Spleen (tissue), 11 donors: ENCODE measurements around the gene RTTN. TPM values are rescaled to one million over a fixed set of nuclear protein-coding genes. Genes with fewer than 3 reads are reported as not detected.

Experiments used
- DNase-seq: peaks from one replicate; pipeline ENCODE4 v3.0.0-alpha.2; 2020
- H3K27ac ChIP-seq, 8 donors: fragments of 200-600 bp; sonication (generic) in 7 of 8; 1 replicate in 4 of 8; 2 replicates in 4 of 8; pipeline versions ENCODE4 v1.5.0 to v1.8.0; 2016 to 2021; ENCODE audit warnings: inconsistent platforms in 4 of 8, mild to moderate bottlenecking in 4 of 8, moderate library complexity in 1 of 8
- H3K27me3 ChIP-seq, 7 donors: fragments of 200-600 bp; sonication (generic) in 6 of 7; replicated peaks in 1 of 7; 1 replicate in 4 of 7; 2 replicates in 3 of 7; pipeline versions ENCODE4 v1.5.0 to v1.8.0; 2016 to 2021; ENCODE audit warnings: inconsistent platforms in 3 of 7, mild to moderate bottlenecking in 1 of 7
- H3K36me3 ChIP-seq, 6 donors: fragments of 200-600 bp; sonication (generic) in 5 of 6; 1 replicate in 4 of 6; 2 replicates in 2 of 6; pipeline versions ENCODE4 v1.5.0 to v1.8.0; 2016 to 2021; ENCODE audit warnings: inconsistent platforms in 2 of 6
- H3K4me1 ChIP-seq, 6 donors: fragments of 200-600 bp; sonication (generic) in 5 of 6; 1 replicate in 3 of 6; 2 replicates in 3 of 6; pipeline versions ENCODE4 v1.5.0 to v1.8.0; 2016 to 2021; ENCODE audit warnings: inconsistent platforms in 3 of 6
- H3K4me3 ChIP-seq, 8 donors: fragments of 200-600 bp; sonication (generic) in 7 of 8; 1 replicate in 4 of 8; 2 replicates in 4 of 8; pipeline versions ENCODE4 v1.5.0 to v1.8.0; 2016 to 2021; ENCODE audit warnings: inconsistent platforms in 4 of 8, mild to moderate bottlenecking in 4 of 8, moderate library complexity in 2 of 8
- H3K9me3 ChIP-seq, 8 donors: fragments of 200-600 bp; sonication (generic) in 7 of 8; 1 replicate in 4 of 8; 2 replicates in 4 of 8; pipeline versions ENCODE4 v1.5.0 to v1.8.0; 2016 to 2021; ENCODE audit warnings: inconsistent platforms in 4 of 8
- CTCF ChIP-seq, 11 experiments: fragments of 200-600 bp in 7 of 11; fragments of 450-650 bp in 4 of 11; sonication (generic) in 4 of 11; IDR thresholded peaks in 8 of 11; conservative IDR thresholded peaks in 3 of 11; 1 replicate in 7 of 11; 2 replicates in 4 of 11; pipeline versions ENCODE4 v1.4.0 to v1.8.0; 2016 to 2021; ENCODE audit warnings: antibody characterized with exemption in 11 of 11, inconsistent platforms in 4 of 11, mild to moderate bottlenecking in 1 of 11
- POLR2A ChIP-seq, 3 donors: fragments of 450-650 bp; IDR thresholded peaks; one replicate each; pipeline ENCODE4 v1.5.1; 2017; ENCODE audit warnings: antibody characterized with exemption in 3 of 3, mild to moderate bottlenecking in 1 of 3
- POLR2AphosphoS5 ChIP-seq, 3 donors: sonication (generic); formaldehyde crosslinking; IDR thresholded peaks; one replicate each; pipeline ENCODE4 v1.5.1; 2017; ENCODE audit warnings: antibody characterized with exemption in 3 of 3
- WGBS, 5 donors: extraction: QIAGEN DNeasy Blood & Tissue Kit in 3 of 5; methylation state at CpG; one replicate each; pipeline versions ENCODE4 v1.1.5 to v1.1.7; 2013 to 2018; 5-methylcytosine and 5-hydroxymethylcytosine counted together
- intact Hi-C: fragments of 100-400 bp; cut with DNase I; formaldehyde crosslinking; loops from one replicate; pipeline ENCODE4 v1.15.0; 2023; ENCODE audit warnings: low total_unique reads
- polyA plus RNA-seq, 3 donors: library from polyadenylated mRNA; stranded (reverse); fragments of 200-250 nt; gene quantifications; one replicate each; pipeline ENCODE4 v1.2.1, GENCODE V29; 2013
- total RNA-seq, 7 donors: library from RNA; depleted of rRNA in 3 of 7; stranded (reverse); fragments of >200 nt in 3 of 7; fragmentation: NEBNext Ultra II Directional in 4 of 7; extraction: Animal tissue kit (Norgen Biotek cat#: 25700) in 4 of 7; gene quantifications; one replicate each; pipeline versions ENCODE4 v1.1.0 to v1.2.1, GENCODE V29; 2016 to 2021
- donor health status: healthy with polysubstance abuse.
- donor health status: DM: no; HTN: no; CAD: no; lungs with moderate emphysema.
- donor health status: DM: no; HTN: no; CAD: no.
- donor health status: Bipolar disorder and iron deficiency.
- donor health status: healthy.
- donor health status: DM: no; HTN: no; CAD: no.
- donor health status: DM: yes; HTN: yes; CAD: no.

Gene RTTN
- total and polyA plus RNA-seq, 10 donors = 4.0 to 32.3 (median 23.8) TPM

- Histone ChIP-seq H3K27ac (no peak overlapping the region), H3K27me3 (no peaks in the 10 kb centered on the region), H3K4me3 (no peak overlapping the region), H3K36me3 (peaks cover 0 to 84% (median 12%) of the 10 kb centered on the region in 6 donors), H3K9me3 (peaks cover 0 to 6% (median under 1%) of the 10 kb centered on the region in 8 donors), H3K4me1 (no peaks in the 10 kb centered on the region)
- 89 to 96% (median 93%) methylated on average over 4 of the region's 4 CpGs for WGBS, 5 donors
- intact Hi-C loops = no loop called here
- DNase-seq = no peak
- no peak for TF ChIP-seq CTCF (IDR thresholded peaks at IDR 0.05 in 8 of 11, conservative IDR thresholded peaks at IDR 0.05 in 3 of 11)
- no peak for TF ChIP-seq POLR2AphosphoS5 (IDR thresholded peaks at IDR 0.05)
- no peak for TF ChIP-seq POLR2A (IDR thresholded peaks at IDR 0.05)
These were observed 200.8 kb downstream of the RTTN start for GRCh38 chr18:70004696-70005095.

GRCh38 chr18:69999656-70000055, 205.8 kb downstream of the RTTN start:
- Histone ChIP-seq H3K27ac (no peak overlapping the region), H3K9me3 (no peaks in the 10 kb centered on the region), H3K4me1 (peaks cover 0 to 3% (median 0%) of the 10 kb centered on the region in 6 donors), H3K4me3 (no peak overlapping the region), H3K27me3 (no peaks in the 10 kb centered on the region), H3K36me3 (peaks cover 0 to 61% (median 0%) of the 10 kb centered on the region in 6 donors)
- TF ChIP-seq CTCF (IDR thresholded peaks at IDR 0.05 in 8 of 11, conservative IDR thresholded peaks at IDR 0.05 in 3 of 11) = no peak
- no peak for TF ChIP-seq POLR2A (IDR thresholded peaks at IDR 0.05)
- no peak for TF ChIP-seq POLR2AphosphoS5 (IDR thresholded peaks at IDR 0.05)
- DNase-seq = no peak
- WGBS, 5 donors = 83 to 93% (median 86%) methylated on average over 9 of the region's 9 CpGs
- intact Hi-C loops = no loop called here

GRCh38 chr18:69998523-69998987, 206.9 kb downstream of the RTTN start:
- no peak for DNase-seq

More at GRCh38 chr18:69998523-69998987, 206.9 kb downstream of the RTTN start:
- H3K27me3 ChIP-seq = no peaks in the 10 kb centered on the region
- intact Hi-C loops = no loop called here
- no peak overlapping the region for H3K4me3 ChIP-seq
- H3K9me3 ChIP-seq = no peaks in the 10 kb centered on the region
- peaks cover 0 to 53% (median 0%) of the 10 kb centered on the region in 6 donors for H3K36me3 ChIP-seq
- no peak overlapping the region for H3K27ac ChIP-seq
- TF ChIP-seq POLR2A (IDR thresholded peaks at IDR 0.05) = no peak
- no peak for TF ChIP-seq POLR2AphosphoS5 (IDR thresholded peaks at IDR 0.05)
- TF ChIP-seq CTCF (IDR thresholded peaks at IDR 0.05 in 8 of 11, conservative IDR thresholded peaks at IDR 0.05 in 3 of 11) = no peak
- H3K4me1 ChIP-seq = peaks cover 0 to 3% (median 0%) of the 10 kb centered on the region in 6 donors
